HEK293 (cell line): ENCODE data around the gene PDE10A.

Source experiments
- SALL2 ChIP-seq: fragments of 450-650 bp; formaldehyde crosslinking; IDR thresholded peaks from 2 replicates; pipeline ENCODE4 v1.5.0; 2017; ENCODE audit warnings: missing biosample characterization, mild to moderate bottlenecking, missing genetic modification characterization, borderline replicate concordance
- ZNF16 ChIP-seq: fragments of 450-650 bp; formaldehyde crosslinking; IDR thresholded peaks from 2 replicates; pipeline ENCODE4 v1.5.1; 2016; ENCODE audit warnings: low read depth, missing biosample characterization, missing genetic modification characterization
- ZNF174 ChIP-seq: fragments of 450-650 bp; formaldehyde crosslinking; IDR thresholded peaks from 2 replicates; pipeline ENCODE4 v1.5.0; 2017; ENCODE audit warnings: missing biosample characterization, mild to moderate bottlenecking, missing genetic modification characterization
- ZNF23 ChIP-seq: fragments of 450-650 bp; formaldehyde crosslinking; IDR thresholded peaks from 2 replicates; pipeline ENCODE4 v1.5.1; 2016; ENCODE audit warnings: missing biosample characterization, missing genetic modification characterization, borderline replicate concordance
- ZNF274 ChIP-seq, 2 experiments: fragments of 200-500 bp in 1 of 2; fragments of 450-650 bp in 1 of 2; sonication (Bioruptor generic) in 1 of 2; formaldehyde crosslinking in 1 of 2; IDR thresholded peaks; 2 replicates each; pipeline versions ENCODE4 v1.5.1 to v1.6.1; 2014 to 2016; ENCODE audit warnings: borderline replicate concordance in 1 of 2, inconsistent platforms in 1 of 2, low read length in 1 of 2, missing biosample characterization in 1 of 2, missing genetic modification characterization in 1 of 2
- ZSCAN16 ChIP-seq: fragments of 450-650 bp; formaldehyde crosslinking; IDR thresholded peaks from 2 replicates; pipeline ENCODE4 v1.5.1; 2016; ENCODE audit warnings: missing biosample characterization, missing genetic modification characterization
- ZSCAN30 ChIP-seq: fragments of 450-650 bp; IDR thresholded peaks from 2 replicates; pipeline ENCODE4 v1.5.1; 2018; ENCODE audit warnings: missing biosample characterization, mild to moderate bottlenecking, missing genetic modification characterization, moderate library complexity
- TF ChIP-seq, protein P1 (sequence below): fragments of 450-650 bp; formaldehyde crosslinking; IDR thresholded peaks from 2 replicates; pipeline ENCODE4 v1.5.1; 2016; ENCODE audit warnings: missing biosample characterization, missing genetic modification characterization
- TF ChIP-seq, protein P2 (sequence below): sonication (generic); formaldehyde crosslinking; IDR thresholded peaks from 2 replicates; pipeline ENCODE4 v1.8.1; 2022; ENCODE audit warnings: mild to moderate bottlenecking, moderate library complexity, missing genetic modification reagents

DNA sequence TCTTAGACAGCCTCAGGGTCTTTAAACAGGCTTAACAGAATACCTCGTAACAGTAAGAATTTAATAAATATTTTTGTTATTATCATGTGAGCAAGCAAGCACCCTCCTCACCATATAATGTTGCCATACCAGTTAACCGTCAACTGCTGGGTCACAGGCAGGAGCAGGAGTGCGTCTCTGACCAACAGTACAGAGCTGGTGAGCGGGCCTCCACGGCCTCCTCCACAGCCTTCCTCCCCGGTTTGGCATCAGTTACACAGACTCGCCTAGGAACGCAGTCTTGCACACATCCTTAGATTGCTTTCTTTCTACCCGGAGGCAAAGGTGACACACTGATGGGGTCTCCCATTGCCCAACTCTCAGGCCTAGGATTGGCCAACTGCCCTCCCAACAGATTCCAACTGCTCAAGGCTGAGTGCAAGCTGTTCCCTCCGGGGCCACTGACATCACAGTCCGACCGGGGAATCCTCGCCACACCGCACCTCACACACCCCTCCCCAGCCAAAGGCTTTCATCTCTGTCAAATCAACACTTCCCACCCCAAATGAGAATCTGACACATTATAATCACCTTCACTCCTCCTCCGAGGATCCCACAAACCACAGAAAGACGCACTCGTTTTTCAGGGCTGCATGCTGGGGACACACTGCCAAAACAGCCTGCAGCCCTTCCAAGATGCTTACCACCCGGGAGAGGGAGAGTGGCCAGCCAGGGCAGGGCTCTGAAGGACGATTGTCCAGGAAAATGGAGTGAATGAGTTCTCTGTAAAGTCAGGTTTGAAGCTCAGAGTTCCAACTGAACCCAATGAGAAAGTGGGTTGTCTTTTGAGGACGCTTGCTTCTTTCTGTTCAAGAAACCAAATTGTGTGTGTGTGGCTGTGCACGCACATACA is 63.2 kb downstream of the PDE10A start:
- TF ChIP-seq ZNF23 (tag by site-specific recombination) (no peak), ZSCAN30 (tag by site-specific recombination) (no peak), ZSCAN16 (tag by site-specific recombination) (no peak), ZNF16 (tag by site-specific recombination) (no peak), ZNF274 (IDR thresholded peaks at IDR 0.05; ENCODE audit: low read length) (no peak), ZNF274 (tag by site-specific recombination; IDR thresholded peaks at IDR 0.05; ENCODE audit: borderline replicate concordance) (no peak), SALL2 (tag by site-specific recombination) (no peak), ZNF174 (tag by site-specific recombination) (no peak)
- TF ChIP-seq, protein P1, sequence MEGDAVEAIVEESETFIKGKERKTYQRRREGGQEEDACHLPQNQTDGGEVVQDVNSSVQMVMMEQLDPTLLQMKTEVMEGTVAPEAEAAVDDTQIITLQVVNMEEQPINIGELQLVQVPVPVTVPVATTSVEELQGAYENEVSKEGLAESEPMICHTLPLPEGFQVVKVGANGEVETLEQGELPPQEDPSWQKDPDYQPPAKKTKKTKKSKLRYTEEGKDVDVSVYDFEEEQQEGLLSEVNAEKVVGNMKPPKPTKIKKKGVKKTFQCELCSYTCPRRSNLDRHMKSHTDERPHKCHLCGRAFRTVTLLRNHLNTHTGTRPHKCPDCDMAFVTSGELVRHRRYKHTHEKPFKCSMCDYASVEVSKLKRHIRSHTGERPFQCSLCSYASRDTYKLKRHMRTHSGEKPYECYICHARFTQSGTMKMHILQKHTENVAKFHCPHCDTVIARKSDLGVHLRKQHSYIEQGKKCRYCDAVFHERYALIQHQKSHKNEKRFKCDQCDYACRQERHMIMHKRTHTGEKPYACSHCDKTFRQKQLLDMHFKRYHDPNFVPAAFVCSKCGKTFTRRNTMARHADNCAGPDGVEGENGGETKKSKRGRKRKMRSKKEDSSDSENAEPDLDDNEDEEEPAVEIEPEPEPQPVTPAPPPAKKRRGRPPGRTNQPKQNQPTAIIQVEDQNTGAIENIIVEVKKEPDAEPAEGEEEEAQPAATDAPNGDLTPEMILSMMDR (tag by site-specific recombination), result no peak
- TF ChIP-seq, protein P2, sequence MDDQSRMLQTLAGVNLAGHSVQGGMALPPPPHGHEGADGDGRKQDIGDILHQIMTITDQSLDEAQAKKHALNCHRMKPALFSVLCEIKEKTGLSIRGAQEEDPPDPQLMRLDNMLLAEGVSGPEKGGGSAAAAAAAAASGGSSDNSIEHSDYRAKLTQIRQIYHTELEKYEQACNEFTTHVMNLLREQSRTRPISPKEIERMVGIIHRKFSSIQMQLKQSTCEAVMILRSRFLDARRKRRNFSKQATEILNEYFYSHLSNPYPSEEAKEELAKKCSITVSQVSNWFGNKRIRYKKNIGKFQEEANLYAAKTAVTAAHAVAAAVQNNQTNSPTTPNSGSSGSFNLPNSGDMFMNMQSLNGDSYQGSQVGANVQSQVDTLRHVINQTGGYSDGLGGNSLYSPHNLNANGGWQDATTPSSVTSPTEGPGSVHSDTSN (CRISPR knock-in tag), result no peak
